Frontal cortex (tissue), 4 donors: ENCODE results near the gene FIBP. TPM values are rescaled to one million over a fixed set of nuclear protein-coding genes. Genes with fewer than 3 reads are reported as not detected.
"Not testable (repeated sequence)": the region's sequence is repeated elsewhere in the genome, so short reads cannot be mapped to it uniquely, and the experiment has no call there.

Experiments
- DNase-seq, 2 donors: peaks; one replicate each; pipeline ENCODE4 v3.0.0; 2012; ENCODE audit warnings: low spot score in 2 of 2
- FAIRE-seq: peaks from 2 replicates; lab custom pipeline; 2012; peaks lifted over from hg19 to GRCh38; lab: Jason Lieb, UNC
- total RNA-seq: library from RNA; depleted of rRNA; stranded (reverse); fragments of >200 nt; gene quantifications from one replicate; pipeline ENCODE4 v1.2.3, GENCODE V29; 2014
- donor health status: control.
- donor health status: control.
- donor health status: control.

The FIBP gene
- total RNA-seq, 1 donor from 2014 or later: 154 TPM

- DNase-seq, FAIRE-seq: not testable (repeated sequence)
Observed at GRCh38 chr11:65892137-65892540, 3.9 kb upstream of the FIBP start.

- no peak for FAIRE-seq
- peak in 1 of 2 donors; percentile 59 for DNase-seq
Observed at GRCh38 chr11:65891219-65892136, 3.2 kb upstream of the FIBP start.

GRCh38 chr11:65890324-65891218, 2.3 kb upstream of the FIBP start, which contains the start of gene CCDC85B:
Gene CCDC85B, plus strand, starts transcription at chr11:65890673. Its CDS starts 111 bp downstream, at chr11:65890784.
- FAIRE-seq: no peak
- DNase-seq: peak; percentile 97 to 98

- FAIRE-seq (no peak), DNase-seq (no peak)
Observed at GRCh38 chr11:65887723-65888162, 528 bp downstream of the FIBP start.

- no peak for DNase-seq
- FAIRE-seq: no peak
Observed at GRCh38 chr11:65886826-65887722, 1.2 kb downstream of the FIBP start.

GRCh38 chr11:65885808-65886536, 2.3 kb downstream of the FIBP start:
- FAIRE-seq (no peak), DNase-seq (no peak)

GRCh38 chr11:65885231-65885630, 3.0 kb downstream of the FIBP start:
- FAIRE-seq (no peak), DNase-seq (no peak)

GRCh38 chr11:65884716-65885092, 3.6 kb downstream of the FIBP start:
- DNase-seq (peak; percentile 78 to 87), FAIRE-seq (no peak)

- DNase-seq: no peak
Observed at GRCh38 chr11:65883786-65884715, 4.2 kb downstream of the FIBP start.

GRCh38 chr11:65883058-65883761, 5.1 kb downstream of the FIBP start:
- FAIRE-seq (no peak), DNase-seq (no peak)

More at GRCh38 chr11:65883786-65884715, 4.2 kb downstream of the FIBP start:
- FAIRE-seq: no peak

- DNase-seq (no peak), FAIRE-seq (no peak)
Observed at GRCh38 chr11:65882120-65883057, 5.9 kb downstream of the FIBP start.

GRCh38 chr11:65880844-65881421, 7.3 kb downstream of the FIBP start:
- FAIRE-seq (no peak), DNase-seq (no peak)

GRCh38 chr11:65880027-65880426, 8.2 kb downstream of the FIBP start:
- FAIRE-seq (no peak), DNase-seq (no peak)

GRCh38 chr11:65879617-65880016, 8.7 kb downstream of the FIBP start, which contains the start of gene CTSW:
Gene CTSW, plus strand, starts transcription at chr11:65879837. Its CDS starts 18 bp downstream, at chr11:65879855.
- DNase-seq (no peak), FAIRE-seq (no peak)

- no peak for FAIRE-seq
- peak; percentile 94 to 99 for DNase-seq
Observed at GRCh38 chr11:65873318-65874156, 14.7 kb downstream of the FIBP start.
